PFSK-1 (cell line): ENCODE measurements around the gene TMPRSS5. TPM values are rescaled to one million over a fixed set of nuclear protein-coding genes. Genes with fewer than 3 reads are reported as not detected.

ENCODE experiments used
- FOXP2 ChIP-seq: optimal IDR thresholded peaks from 2 replicates; pipeline ENCODE3; 2011; ENCODE audit warnings: borderline replicate concordance, control low read depth, inconsistent platforms; ENCODE audit not compliant: insufficient read depth; ENCODE audit errors: extremely low read length, extremely low read depth
- POLR2AphosphoS5 ChIP-seq: IDR thresholded peaks from 2 replicates; pipeline ENCODE4 v1.6.1; 2012; ENCODE audit warnings: low read depth, mild to moderate bottlenecking, control low read depth, low read length, moderate library complexity
- REST ChIP-seq, 2 experiments: IDR thresholded peaks; 2 replicates each; pipeline versions ENCODE4 v1.6.1 to v1.8.0; 2011 to 2012; ENCODE audit warnings: low read depth in 2 of 2, low read length in 2 of 2, control low read depth in 1 of 2, inconsistent platforms in 1 of 2, mild to moderate bottlenecking in 1 of 2, moderate library complexity in 1 of 2; ENCODE audit not compliant: insufficient read depth in 1 of 2
- SIN3A ChIP-seq: IDR thresholded peaks from 2 replicates; pipeline ENCODE4 v1.6.1; 2012; ENCODE audit warnings: mild to moderate bottlenecking, low read length, moderate library complexity, borderline replicate concordance; ENCODE audit not compliant: insufficient read depth
- TAF1 ChIP-seq: IDR thresholded peaks from 2 replicates; pipeline ENCODE4 v1.6.1; 2012; ENCODE audit warnings: low read length, control low read depth, borderline replicate concordance; ENCODE audit not compliant: insufficient read depth
- polyA plus RNA-seq: library from polyadenylated mRNA; unstranded; fragments of >200 nt; gene quantifications from one replicate; pipeline ENCODE4 v1.2.1, GENCODE V29; 2012; ENCODE audit warnings: low read depth, missing spikeins; ENCODE audit not compliant: insufficient read length

TMPRSS5 gene
- polyA plus RNA-seq: 0.69 TPM

DNA sequence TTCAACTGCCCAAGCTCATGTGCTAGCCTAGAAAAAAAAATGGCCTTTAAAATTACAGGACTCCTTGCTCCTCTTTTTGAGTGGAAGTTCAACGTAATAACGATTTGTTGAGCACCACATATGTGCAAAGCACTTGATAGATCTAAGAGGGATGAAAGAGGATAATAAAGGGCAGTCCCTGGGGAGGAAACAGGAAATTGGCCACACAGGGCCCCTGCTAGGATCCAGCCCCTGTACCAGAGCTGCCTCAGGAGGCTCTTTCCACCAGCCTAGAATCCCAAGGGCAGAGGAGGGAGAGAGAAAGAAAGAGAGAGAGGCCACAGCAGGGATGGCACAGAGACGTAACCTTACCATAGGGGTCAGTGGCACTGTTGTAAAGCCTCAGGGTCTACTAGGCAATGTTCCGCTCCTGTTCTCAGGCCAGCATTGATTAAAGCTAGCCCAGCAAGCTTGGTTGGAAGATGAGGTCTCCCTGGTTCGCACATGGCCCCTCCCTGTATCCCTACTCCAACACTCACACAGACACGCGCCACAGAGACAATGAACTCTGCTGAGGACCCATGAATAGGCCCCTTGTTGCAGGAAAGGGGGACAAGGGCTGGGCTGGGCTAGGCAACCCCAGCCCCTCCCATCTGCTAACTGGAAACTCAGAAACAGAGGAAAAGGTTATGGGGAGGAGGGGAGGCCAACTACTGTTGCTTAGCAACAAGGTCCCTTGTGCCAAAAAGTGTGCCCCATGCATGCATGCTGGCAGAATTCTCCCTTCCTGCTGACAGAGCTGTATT is at the start of gene TMPRSS5:
Gene TMPRSS5, minus strand, starts transcription at position 438 of the 785 bp plus-strand sequence. Its CDS starts 84 bp downstream, at position 354.
- TF ChIP-seq REST (IDR thresholded peaks at IDR 0.05; ENCODE audit: insufficient read depth in 1 of 2, low read depth in 2 of 2, low read length in 2 of 2) (no peak), TAF1 (no peak)

- TF ChIP-seq POLR2AphosphoS5 (no peak), TAF1 (no peak), SIN3A (no peak), REST (IDR thresholded peaks at IDR 0.05; ENCODE audit: insufficient read depth in 1 of 2, low read depth in 2 of 2, low read length in 2 of 2) (no peak), FOXP2 (no peak)
Observed at GRCh38 chr11:113752932-113753331, 46.8 kb upstream of the TMPRSS5 start.

- TF ChIP-seq REST (IDR thresholded peaks at IDR 0.05; ENCODE audit: insufficient read depth in 1 of 2, low read depth in 2 of 2, low read length in 2 of 2) (no peak), SIN3A (no peak), POLR2AphosphoS5 (no peak), TAF1 (no peak), FOXP2 (no peak)
Observed at GRCh38 chr11:113736323-113736722, 30.2 kb upstream of the TMPRSS5 start.

DNA sequence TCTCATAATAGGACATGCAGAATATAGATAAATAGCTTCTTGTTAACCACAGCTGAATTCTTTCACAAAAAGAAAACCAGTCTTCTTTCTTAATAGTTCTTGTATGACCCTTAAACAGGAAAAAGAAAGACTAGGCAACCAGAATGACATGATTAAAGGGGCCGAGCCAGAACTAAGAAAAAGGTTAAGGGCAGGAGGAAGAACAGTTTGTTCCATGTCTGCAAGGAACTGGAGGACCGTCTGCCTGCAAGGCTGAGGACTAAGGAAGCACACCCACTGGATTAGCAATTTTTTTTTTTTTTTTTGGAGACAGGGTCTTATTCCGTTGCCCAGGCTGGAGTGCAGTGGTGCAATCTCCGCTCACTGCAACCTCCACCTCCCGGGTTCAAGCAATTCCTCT is 26.0 kb upstream of the TMPRSS5 start:
- TF ChIP-seq REST (IDR thresholded peaks at IDR 0.05; ENCODE audit: insufficient read depth in 1 of 2, low read depth in 2 of 2, low read length in 2 of 2) (no peak), FOXP2 (no peak), POLR2AphosphoS5 (no peak), SIN3A (no peak), TAF1 (no peak)
